ENCODE measurements around the gene ST14.
"Not testable (repeated sequence)": the region's sequence is repeated elsewhere in the genome, so short reads cannot be mapped to it uniquely, and the experiment has no call there.

GRCh38 chr11:130251763-130252162 lies 92.2 kb downstream of the ST14 start:
- TF ChIP-seq YY1 (IDR thresholded peaks at IDR 0.05; ENCODE audit: insufficient read depth, insufficient read length); SUZ12 (IDR thresholded peaks at IDR 0.05; ENCODE audit: extremely low read depth, insufficient read depth, insufficient read length); ZNF274 (IDR thresholded peaks at IDR 0.05; ENCODE audit: low read depth, low read length): not testable (repeated sequence)

Measured in NT2/D1 (cell line).